Transverse colon (tissue), 4 donors: ENCODE data around the gene LMX1B. TPM values are rescaled to one million over a fixed set of nuclear protein-coding genes. Genes with fewer than 3 reads are reported as not detected.

ENCODE experiments used
- DNase-seq: peaks from one replicate; pipeline ENCODE4 v3.0.0-alpha.2; 2019
- H3K27ac ChIP-seq, 4 donors: fragments of 200-600 bp; sonication (generic); 2 replicates each; pipeline ENCODE4 v1.5.1; 2016 to 2018; ENCODE audit warnings: inconsistent platforms in 4 of 4
- H3K27me3 ChIP-seq: fragments of 200-600 bp; sonication (generic); 2 replicates; pipeline ENCODE4 v1.5.1; 2017; ENCODE audit warnings: inconsistent platforms
- H3K36me3 ChIP-seq, 4 donors: fragments of 200-600 bp; sonication (generic); 2 replicates each; pipeline ENCODE4 v1.5.1; 2017 to 2019; ENCODE audit warnings: inconsistent platforms in 4 of 4
- H3K4me1 ChIP-seq, 4 donors: fragments of 200-600 bp; sonication (generic); 2 replicates each; pipeline ENCODE4 v1.5.1; 2017 to 2020; ENCODE audit warnings: inconsistent platforms in 4 of 4
- H3K4me3 ChIP-seq, 4 donors: fragments of 200-600 bp; sonication (generic); 1 replicate in 1 of 4; 2 replicates in 3 of 4; pipeline versions ENCODE4 v1.5.1 to v1.6.1; 2017 to 2019; ENCODE audit warnings: inconsistent platforms in 4 of 4
- H3K9me3 ChIP-seq, 2 donors: fragments of 200-600 bp; sonication (generic); 2 replicates each; pipeline ENCODE4 v1.5.1; 2017 to 2019; ENCODE audit warnings: inconsistent platforms in 2 of 2
- CTCF ChIP-seq, 5 experiments: fragments of 200-600 bp in 3 of 5; fragments of 450-650 bp in 2 of 5; sonication (generic) in 3 of 5; IDR thresholded peaks; 1 replicate in 2 of 5; 2 replicates in 3 of 5; pipeline ENCODE4 v1.5.1; 2016 to 2017; ENCODE audit warnings: antibody characterized with exemption in 5 of 5, inconsistent platforms in 3 of 5, mild to moderate bottlenecking in 2 of 5, moderate library complexity in 1 of 5
- EP300 ChIP-seq: sonication (generic); formaldehyde crosslinking; IDR thresholded peaks from one replicate; pipeline ENCODE4 v1.6.1; 2017; ENCODE audit warnings: antibody characterized with exemption, low read depth
- POLR2A ChIP-seq: fragments of 450-650 bp; IDR thresholded peaks from one replicate; pipeline ENCODE4 v1.6.1; 2016; ENCODE audit warnings: antibody characterized with exemption, mild to moderate bottlenecking, moderate library complexity
- POLR2AphosphoS5 ChIP-seq, 3 donors: sonication (generic); formaldehyde crosslinking; IDR thresholded peaks; one replicate each; pipeline ENCODE4 v1.6.1; 2016; ENCODE audit warnings: antibody characterized with exemption in 3 of 3
- WGBS, 2 donors: methylation state at CpG; one replicate each; pipeline ENCODE4 v1.1.5; 2018; ENCODE audit warnings: low coverage in 1 of 2; 5-methylcytosine and 5-hydroxymethylcytosine counted together
- in situ Hi-C, 4 donors: fragments of 200-750 bp; cut with MboI; loops; one replicate each; pipeline versions ENCODE4 v1.15.0 to v1.15.1; 2017; ENCODE audit warnings: low sequenced_read_pairs in 3 of 4, low pct_ligation_motif_present in 1 of 4, low pct_unique_long_range_greater_than_20kb in 1 of 4
- intact Hi-C: fragments of 100-400 bp; cut with DNase I; formaldehyde crosslinking; loops from one replicate; pipeline ENCODE4 v1.15.1; 2023; ENCODE audit warnings: low total_unique reads
- total RNA-seq, 4 donors: library from RNA; depleted of rRNA; stranded (reverse); fragments of >200 nt; gene quantifications; one replicate each; pipeline ENCODE4 v1.1.0, GENCODE V29; 2016

LMX1B gene
- total RNA-seq, 4 donors from 2014 or later: 0.64 TPM; not detected in 3

GRCh38 chr9:126583144-126583760, 30.5 kb upstream of the LMX1B start:
- intact Hi-C loops: no loop called here
- peaks cover 49% of the 10 kb centered on the region for H3K27me3 ChIP-seq
- in situ Hi-C loops: no loop called here
- no peak for DNase-seq
- H3K27ac ChIP-seq: no peak overlapping the region
- H3K4me3 ChIP-seq: no peak overlapping the region
- H3K9me3 ChIP-seq: no peaks in the 10 kb centered on the region
- WGBS, 2 donors: 33% methylated on average over 17 of the region's 17 CpGs; no CpG with 5 or more reads in 1 of the 2 donors
- H3K4me1 ChIP-seq: peaks cover 0 to 12% (median 0%) of the 10 kb centered on the region in 4 donors
- no peaks in the 10 kb centered on the region for H3K36me3 ChIP-seq
- TF ChIP-seq EP300 (no peak), CTCF (IDR thresholded peaks at IDR 0.05) (no peak), POLR2A (no peak), POLR2AphosphoS5 (IDR thresholded peaks at IDR 0.05) (no peak)

GRCh38 chr9:126584611-126585010, 29.1 kb upstream of the LMX1B start:
- no peaks in the 10 kb centered on the region for H3K36me3 ChIP-seq
- H3K4me1 ChIP-seq: peaks cover 0 to 12% (median 0%) of the 10 kb centered on the region in 4 donors
- peaks cover 38% of the 10 kb centered on the region for H3K27me3 ChIP-seq
- 82 to 86% methylated on average over 7 of the region's 7 CpGs for WGBS, 2 donors
- in situ Hi-C loops (no loop called here), intact Hi-C loops (no loop called here)
- no peak overlapping the region for H3K4me3 ChIP-seq
- no peaks in the 10 kb centered on the region for H3K9me3 ChIP-seq
- TF ChIP-seq CTCF (IDR thresholded peaks at IDR 0.05) (no peak), POLR2AphosphoS5 (IDR thresholded peaks at IDR 0.05) (no peak), EP300 (no peak), POLR2A (no peak)
- H3K27ac ChIP-seq: no peak overlapping the region
- no peak for DNase-seq

- WGBS, 2 donors: 77 to 86% methylated on average over 11 to 14 of the region's 14 CpGs
These were observed 27.5 kb upstream of the LMX1B start for GRCh38 chr9:126586236-126586635.

More at GRCh38 chr9:126586236-126586635, 27.5 kb upstream of the LMX1B start:
- Histone ChIP-seq H3K27ac (no peak overlapping the region), H3K27me3 (peaks cover 43% of the 10 kb centered on the region), H3K4me3 (no peak overlapping the region), H3K36me3 (no peaks in the 10 kb centered on the region), H3K4me1 (peaks cover 0 to 12% (median 0%) of the 10 kb centered on the region in 4 donors), H3K9me3 (no peaks in the 10 kb centered on the region)
- TF ChIP-seq EP300: no peak
- no peak for TF ChIP-seq POLR2AphosphoS5 (IDR thresholded peaks at IDR 0.05)
- TF ChIP-seq POLR2A: no peak
- no peak for TF ChIP-seq CTCF (IDR thresholded peaks at IDR 0.05)
- DNase-seq: no peak
- intact Hi-C loops (no loop called here), in situ Hi-C loops (no loop called here)
